PC-9 (cell line): ENCODE measurements around the gene PHRF1.

ENCODE experiments used
- CTCF ChIP-seq: fragments of 200-600 bp; sonication (generic); conservative IDR thresholded peaks from 2 replicates; pipeline ENCODE4 v1.6.1; 2017; ENCODE audit warnings: mixed run types, antibody characterized with exemption, mild to moderate bottlenecking, moderate library complexity
- EZH2 ChIP-seq: fragments of 200-600 bp; sonication (generic); IDR thresholded peaks from 2 replicates; pipeline ENCODE4 v1.8.0; 2017; ENCODE audit warnings: antibody characterized with exemption, low read depth

- TF ChIP-seq CTCF (no peak), EZH2 (no peak)
Observed at GRCh38 chr11:567629-568292, 8.5 kb upstream of the PHRF1 start.
